ENCODE results near the gene TAF1D. TPM values are rescaled to one million over a fixed set of nuclear protein-coding genes. Genes with fewer than 3 reads are reported as not detected.
A peak's percentile ranks its signal among the peaks of the same experiment; 100 is the strongest.

Gene TAF1D
- total RNA-seq, 4 donors from 2014 or later, result 99.9 to 150 (median 125) TPM

DNA sequence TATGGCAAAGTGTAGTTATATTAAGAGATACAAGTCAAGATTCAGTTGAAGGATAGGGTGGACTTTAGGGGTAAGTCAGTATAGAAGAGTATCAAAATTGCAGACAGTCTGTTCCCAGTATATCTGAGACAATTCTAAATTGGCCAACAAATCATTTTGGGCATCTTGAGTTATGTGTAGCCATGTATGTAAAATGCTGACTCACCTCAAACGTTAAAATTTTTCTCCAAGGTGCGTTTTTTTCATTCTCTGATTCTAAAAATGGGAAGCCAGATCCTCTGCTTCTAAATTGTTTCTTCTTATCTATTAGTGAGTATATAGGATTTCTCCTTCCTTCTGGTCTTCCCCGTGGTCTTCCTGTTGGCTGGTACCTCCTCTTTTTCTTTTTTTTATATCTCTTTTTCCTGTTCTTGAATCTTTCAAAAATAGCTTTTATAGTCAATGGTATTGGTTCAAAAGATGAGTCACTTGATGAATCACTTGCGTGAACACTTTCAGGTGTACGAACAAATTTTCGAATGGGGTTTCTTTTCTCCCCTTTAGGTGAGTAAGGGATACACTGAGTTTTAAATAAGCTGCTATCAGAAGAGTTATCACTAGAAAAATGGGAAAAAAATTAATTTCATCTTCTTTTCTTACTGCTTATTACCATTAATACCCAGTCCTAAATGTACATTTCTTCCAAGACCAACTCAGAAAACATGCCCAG is 3.2 kb downstream of the TAF1D start:
- no peaks in the 10 kb centered on the region for H3K27me3 ChIP-seq
- H3K36me3 ChIP-seq, result peaks cover 45 to 50% of the 10 kb centered on the region in 2 donors
- no peak overlapping the region for H3K27ac ChIP-seq
- H3K4me3 ChIP-seq (replicated peaks in 1 of 3), result peak overlapping the region in 1 of 3 donors; percentile 4
- H3K9me3 ChIP-seq, result no peaks in the 10 kb centered on the region
- no peak for TF ChIP-seq POLR2A (IDR thresholded peaks at IDR 0.05)
- TF ChIP-seq, protein P1, sequence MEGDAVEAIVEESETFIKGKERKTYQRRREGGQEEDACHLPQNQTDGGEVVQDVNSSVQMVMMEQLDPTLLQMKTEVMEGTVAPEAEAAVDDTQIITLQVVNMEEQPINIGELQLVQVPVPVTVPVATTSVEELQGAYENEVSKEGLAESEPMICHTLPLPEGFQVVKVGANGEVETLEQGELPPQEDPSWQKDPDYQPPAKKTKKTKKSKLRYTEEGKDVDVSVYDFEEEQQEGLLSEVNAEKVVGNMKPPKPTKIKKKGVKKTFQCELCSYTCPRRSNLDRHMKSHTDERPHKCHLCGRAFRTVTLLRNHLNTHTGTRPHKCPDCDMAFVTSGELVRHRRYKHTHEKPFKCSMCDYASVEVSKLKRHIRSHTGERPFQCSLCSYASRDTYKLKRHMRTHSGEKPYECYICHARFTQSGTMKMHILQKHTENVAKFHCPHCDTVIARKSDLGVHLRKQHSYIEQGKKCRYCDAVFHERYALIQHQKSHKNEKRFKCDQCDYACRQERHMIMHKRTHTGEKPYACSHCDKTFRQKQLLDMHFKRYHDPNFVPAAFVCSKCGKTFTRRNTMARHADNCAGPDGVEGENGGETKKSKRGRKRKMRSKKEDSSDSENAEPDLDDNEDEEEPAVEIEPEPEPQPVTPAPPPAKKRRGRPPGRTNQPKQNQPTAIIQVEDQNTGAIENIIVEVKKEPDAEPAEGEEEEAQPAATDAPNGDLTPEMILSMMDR (IDR thresholded peaks at IDR 0.05), result no peak
- intact Hi-C loops (cut with DNase I), result no loop called here
- DNase-seq, result no peak
- WGBS, 2 donors, result 66 to 74% methylated on average over 6 of the region's 6 CpGs
- peaks cover 24 to 29% of the 10 kb centered on the region in 2 donors for H3K4me1 ChIP-seq

DNA sequence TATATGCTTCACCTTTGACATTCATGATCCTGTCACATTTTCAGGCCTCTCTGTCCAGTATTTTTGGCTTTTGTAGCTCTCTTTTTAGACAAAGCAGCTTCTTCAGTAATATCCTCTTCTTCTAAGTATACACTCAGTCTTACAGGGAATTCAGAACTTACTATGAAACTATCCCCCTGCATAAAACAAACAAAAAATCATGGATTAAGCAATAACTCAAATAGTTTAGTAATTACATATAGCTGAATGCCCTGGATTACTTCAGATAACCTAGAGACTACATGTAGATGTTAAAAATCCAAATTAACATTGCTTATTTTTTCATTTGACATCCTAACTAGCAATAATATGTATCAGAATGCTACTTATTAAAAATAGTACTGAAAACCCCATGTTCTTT is 5.2 kb downstream of the TAF1D start:
- H3K27ac ChIP-seq, result no peak overlapping the region
- DNase-seq, result no peak
- H3K4me1 ChIP-seq, result peaks cover 22 to 24% of the 10 kb centered on the region in 2 donors
- intact Hi-C loops (cut with DNase I), result no loop called here
- no peaks in the 10 kb centered on the region for H3K27me3 ChIP-seq
- no peaks in the 10 kb centered on the region for H3K9me3 ChIP-seq
- no peak for TF ChIP-seq POLR2A (IDR thresholded peaks at IDR 0.05)
- TF ChIP-seq, protein P1 (IDR thresholded peaks at IDR 0.05), result no peak
- H3K4me3 ChIP-seq (replicated peaks in 1 of 3), result no peak overlapping the region
- H3K36me3 ChIP-seq, result peaks cover 63 to 69% of the 10 kb centered on the region in 2 donors

DNA sequence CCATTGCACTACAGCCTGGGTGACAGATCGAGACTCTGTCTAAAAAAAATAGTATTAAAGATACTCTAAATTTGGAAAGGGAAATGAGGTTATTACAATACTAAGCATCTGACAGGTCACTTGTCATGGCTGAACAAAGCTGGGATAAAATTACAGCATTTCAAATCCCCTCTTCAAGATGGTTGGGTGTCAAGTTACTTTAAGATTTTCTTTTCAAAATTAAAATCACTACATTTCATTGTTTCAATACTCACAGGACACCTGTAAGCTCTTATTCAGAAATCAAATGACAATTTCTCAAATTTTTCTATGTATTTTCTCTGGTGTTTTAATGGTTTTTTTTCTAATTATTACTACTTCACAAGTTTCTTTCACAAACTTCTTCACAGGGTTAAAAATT is 5.7 kb downstream of the TAF1D start:
- 94% methylated on average over 1 of the region's 1 CpG for WGBS, 2 donors
- H3K9me3 ChIP-seq, result no peaks in the 10 kb centered on the region
- no peak for DNase-seq
- H3K4me3 ChIP-seq (replicated peaks in 1 of 3), result no peak overlapping the region
- peaks cover 22 to 24% of the 10 kb centered on the region in 2 donors for H3K4me1 ChIP-seq
- H3K27me3 ChIP-seq, result no peaks in the 10 kb centered on the region
- no peak overlapping the region for H3K27ac ChIP-seq
- intact Hi-C loops (cut with DNase I), result no loop called here
- no peak for TF ChIP-seq POLR2A (IDR thresholded peaks at IDR 0.05)
- TF ChIP-seq, protein P1 (IDR thresholded peaks at IDR 0.05), result no peak
- peaks cover 68 to 74% of the 10 kb centered on the region in 2 donors for H3K36me3 ChIP-seq

DNA sequence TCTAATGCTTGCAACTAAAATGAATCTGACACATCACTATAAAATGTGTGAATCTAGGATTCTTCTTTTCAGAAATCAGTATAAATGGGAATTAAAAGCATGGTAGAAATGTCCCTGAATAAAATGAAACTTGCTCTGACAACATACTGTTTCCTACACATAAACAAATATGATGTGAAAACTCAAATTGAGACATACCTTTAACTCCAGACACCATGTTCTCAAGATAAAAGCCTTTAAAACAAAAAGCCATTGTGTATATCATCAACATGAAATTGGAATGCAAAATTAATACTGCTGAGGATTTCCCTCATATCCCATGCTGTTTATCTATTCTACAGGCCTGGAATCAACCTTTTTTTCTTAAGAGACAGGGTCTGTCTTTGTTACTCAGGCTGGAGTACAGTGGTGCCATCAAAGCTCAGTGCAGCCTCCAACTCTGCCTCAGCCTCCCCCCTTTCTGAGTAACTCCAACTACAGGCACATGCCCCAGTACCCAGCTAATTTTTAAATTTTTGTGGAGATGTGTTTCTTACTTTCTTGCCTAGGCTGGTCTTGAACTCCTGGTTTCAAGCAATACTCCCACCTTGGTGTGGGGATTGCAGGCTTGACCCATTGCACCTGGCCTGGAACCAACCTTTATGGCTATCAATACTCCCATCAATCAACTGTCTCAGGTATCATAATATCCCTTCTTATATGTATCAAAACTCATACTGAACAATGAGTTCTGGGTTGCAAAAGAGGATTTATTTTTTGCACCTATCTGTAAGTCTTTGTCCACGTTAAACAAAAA is 6.7 kb downstream of the TAF1D start:
- no peaks in the 10 kb centered on the region for H3K27me3 ChIP-seq
- WGBS, 2 donors, result 91 to 96% methylated on average over 1 of the region's 1 CpG
- no peak overlapping the region for H3K27ac ChIP-seq
- DNase-seq, result no peak
- TF ChIP-seq, protein P1 (IDR thresholded peaks at IDR 0.05), result no peak
- TF ChIP-seq POLR2A (IDR thresholded peaks at IDR 0.05), result no peak
- peaks cover 76 to 84% of the 10 kb centered on the region in 2 donors for H3K36me3 ChIP-seq
- no peak overlapping the region for H3K4me3 ChIP-seq (replicated peaks in 1 of 3)
- no peaks in the 10 kb centered on the region for H3K9me3 ChIP-seq
- peaks cover 17 to 21% of the 10 kb centered on the region in 2 donors for H3K4me1 ChIP-seq
- intact Hi-C loops (cut with DNase I), result no loop called here

DNA sequence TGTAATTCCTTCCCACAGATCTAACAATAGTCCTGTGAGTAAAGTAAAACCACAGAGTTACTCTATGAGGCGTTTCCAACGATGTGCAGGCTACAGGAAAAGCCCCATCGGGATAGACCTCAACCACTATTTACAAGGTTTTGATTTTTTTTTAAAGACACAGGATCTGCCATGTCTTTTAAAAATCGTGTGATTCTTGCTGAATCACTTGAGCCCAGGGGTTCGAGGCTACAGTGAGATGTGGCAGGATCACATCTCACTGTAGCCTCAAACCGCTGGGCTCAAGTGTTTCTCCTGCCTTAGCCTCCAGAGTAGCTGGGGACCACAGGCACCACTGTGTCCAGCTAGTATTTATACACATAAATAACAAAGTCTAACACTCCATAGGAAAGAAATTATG is 7.8 kb downstream of the TAF1D start:
- intact Hi-C loops (cut with DNase I), result no loop called here
- 82 to 83% methylated on average over 6 of the region's 6 CpGs for WGBS, 2 donors
- H3K27me3 ChIP-seq, result no peaks in the 10 kb centered on the region
- no peak overlapping the region for H3K27ac ChIP-seq
- no peak for DNase-seq
- no peak overlapping the region for H3K4me3 ChIP-seq (replicated peaks in 1 of 3)
- H3K4me1 ChIP-seq, result peaks cover 6 to 10% of the 10 kb centered on the region in 2 donors
- TF ChIP-seq POLR2A (IDR thresholded peaks at IDR 0.05), result no peak
- TF ChIP-seq, protein P1 (IDR thresholded peaks at IDR 0.05), result no peak
- no peaks in the 10 kb centered on the region for H3K9me3 ChIP-seq
- H3K36me3 ChIP-seq, result peaks cover 88 to 91% of the 10 kb centered on the region in 2 donors
